ENCODE measurements around the gene RAB22A. TPM values are rescaled to one million over a fixed set of nuclear protein-coding genes. Genes with fewer than 3 reads are reported as not detected.

The RAB22A gene
- total and polyA plus RNA-seq, 2 of the 4 experiments (the other 2 are of a cell fraction), result 8.2 to 8.4 TPM

DNA sequence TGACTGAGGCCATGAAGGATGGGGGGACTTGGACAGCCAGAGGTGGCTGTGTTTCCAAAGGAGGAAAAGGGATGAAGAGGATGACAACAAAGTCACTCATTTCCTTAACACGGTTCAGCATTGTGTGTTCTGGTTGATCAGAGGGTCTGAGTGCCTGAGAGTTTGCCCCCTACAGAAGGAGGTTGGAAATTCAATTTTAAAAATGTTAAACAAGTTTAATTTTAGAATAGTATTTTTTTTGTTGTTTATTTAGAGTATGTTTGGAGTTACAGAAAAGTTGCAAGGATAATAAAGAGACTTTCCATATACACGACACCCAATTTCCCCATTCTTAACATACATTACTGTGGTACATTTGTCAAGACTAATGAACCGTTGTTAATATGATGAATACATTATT lies 69.2 kb downstream of the RAB22A start:
- no peak overlapping the region for H3K14ac ChIP-seq (replicated peaks; ENCODE audit: low read depth, low read length)
- H3K23ac ChIP-seq (ENCODE audit: low read depth, low read length), result no peak overlapping the region
- H3K56ac ChIP-seq (ENCODE audit: extremely low read depth, insufficient read depth, low read length), result no peak overlapping the region
- no peaks in the 10 kb centered on the region for H3K79me1 ChIP-seq (ENCODE audit: low read depth in 1 of 2, low read length in 2 of 2)
- no CpG with 5 or more reads among the region's 3 CpGs for WGBS, 2 experiments (ENCODE audit: extremely low coverage in 2 of 2, insufficient read length in 1 of 2)
- dilution Hi-C loops (cut with HindIII; ENCODE audit: low sequenced_read_pairs, unreplicated experiment) (no loop called here), intact Hi-C loops (cut with micrococcal nuclease) (loop anchor here (5.0 kb wide), 1 partner anchor 51 kb away; no protein-coding TSS in a partner anchor), in situ Hi-C loops (cut with MboI; ENCODE audit: low sequenced_read_pairs) (no loop called here)
- H3K36me3 ChIP-seq (ENCODE audit: control insufficient read depth, insufficient read depth, low read length), result no peaks in the 10 kb centered on the region
- no peak overlapping the region for H2BK5ac ChIP-seq (ENCODE audit: low read depth, low read length, poor library complexity, severe bottlenecking)
- H3K4me3 ChIP-seq (ENCODE audit: insufficient read depth, low read depth, low read length), result no peak overlapping the region
- H3K4ac ChIP-seq (ENCODE audit: low read depth, low read length), result no peak overlapping the region
- peaks cover 5% of the 10 kb centered on the region; the same call in 1 of the 2 replicates for H3K9me1 ChIP-seq (ENCODE audit: insufficient read depth, low read length)
- no peak overlapping the region for H2BK120ac ChIP-seq (ENCODE audit: low read depth, low read length)
- no peak overlapping the region for H2AK5ac ChIP-seq (ENCODE audit: low read depth, low read length)
- H4K20me1 ChIP-seq (ENCODE audit: insufficient read depth, low read length), result no peaks in the 10 kb centered on the region
- no peak for DNase-seq
- H2AK9ac ChIP-seq (replicated peaks; ENCODE audit: low read depth, low read length, poor library complexity), result no peak overlapping the region
- H2BK20ac ChIP-seq (ENCODE audit: low read depth, low read length), result no peak overlapping the region
- H4K91ac ChIP-seq (ENCODE audit: insufficient read depth, low read depth, low read length), result no peak overlapping the region
- no peak overlapping the region for H3K18ac ChIP-seq (ENCODE audit: low read depth, low read length)
- no peak overlapping the region for H3K27ac ChIP-seq (ENCODE audit: insufficient read depth, low read length)
- H2AFZ ChIP-seq (replicated peaks; ENCODE audit: low read length, poor library complexity), result no peak overlapping the region
- H3K9ac ChIP-seq (ENCODE audit: low read depth, low read length), result no peak overlapping the region
- no peak overlapping the region for H4K5ac ChIP-seq (ENCODE audit: low read depth, low read length)
- no TSS peak for BruUV-seq (replicated peaks)
- no peak for ATAC-seq (ENCODE audit: low read depth)
- peaks cover 12% of the 10 kb centered on the region for H3K9me3 ChIP-seq (ENCODE audit: control insufficient read depth, insufficient read depth, low read length)
- no peaks in the 10 kb centered on the region; the same call in 1 of the 2 replicates for H3K4me1 ChIP-seq (ENCODE audit: control insufficient read depth, insufficient read depth, low read length)
- H4K8ac ChIP-seq (ENCODE audit: low read depth in 2 of 2, low read length in 2 of 2), result no peak overlapping the region
- no peak overlapping the region for H3K4me2 ChIP-seq (ENCODE audit: low read depth, low read length)
- H2BK15ac ChIP-seq (ENCODE audit: low read depth, low read length), result no peak overlapping the region
- H3K27me3 ChIP-seq (ENCODE audit: control insufficient read depth, insufficient read depth, low read length), result peaks cover 2% of the 10 kb centered on the region; the same call in 1 of the 2 replicates
- ChIA-PET POLR2A (ENCODE audit: unreplicated experiment) (no interaction called here), CTCF (no interaction called here)
- TF ChIP-seq, protein P1, sequence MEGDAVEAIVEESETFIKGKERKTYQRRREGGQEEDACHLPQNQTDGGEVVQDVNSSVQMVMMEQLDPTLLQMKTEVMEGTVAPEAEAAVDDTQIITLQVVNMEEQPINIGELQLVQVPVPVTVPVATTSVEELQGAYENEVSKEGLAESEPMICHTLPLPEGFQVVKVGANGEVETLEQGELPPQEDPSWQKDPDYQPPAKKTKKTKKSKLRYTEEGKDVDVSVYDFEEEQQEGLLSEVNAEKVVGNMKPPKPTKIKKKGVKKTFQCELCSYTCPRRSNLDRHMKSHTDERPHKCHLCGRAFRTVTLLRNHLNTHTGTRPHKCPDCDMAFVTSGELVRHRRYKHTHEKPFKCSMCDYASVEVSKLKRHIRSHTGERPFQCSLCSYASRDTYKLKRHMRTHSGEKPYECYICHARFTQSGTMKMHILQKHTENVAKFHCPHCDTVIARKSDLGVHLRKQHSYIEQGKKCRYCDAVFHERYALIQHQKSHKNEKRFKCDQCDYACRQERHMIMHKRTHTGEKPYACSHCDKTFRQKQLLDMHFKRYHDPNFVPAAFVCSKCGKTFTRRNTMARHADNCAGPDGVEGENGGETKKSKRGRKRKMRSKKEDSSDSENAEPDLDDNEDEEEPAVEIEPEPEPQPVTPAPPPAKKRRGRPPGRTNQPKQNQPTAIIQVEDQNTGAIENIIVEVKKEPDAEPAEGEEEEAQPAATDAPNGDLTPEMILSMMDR (conservative IDR thresholded peaks at IDR 0.05; ENCODE audit: low read depth, low read length), result peak; percentile 15; the same call in 1 of the 2 replicates
- TF ChIP-seq RCOR1 (IDR thresholded peaks at IDR 0.05; ENCODE audit: insufficient replicate concordance, low read length), result no peak

Data from IMR-90 (cell line).